Endothelial cell of umbilical vein (primary cell): ENCODE data around the gene PPP1R13B. TPM values are rescaled to one million over a fixed set of nuclear protein-coding genes. Genes with fewer than 3 reads are reported as not detected.

Experiments used
- BruUV-seq: library from RNA; stranded (reverse); fragments of 400-500 nt; replicated peaks from 2 replicates; lab custom pipeline; 2021; lab: Mats Ljungman, UMichigan
- CTCF ChIA-PET: fragments of 300-600, 350-600 bp; sonication (Branson Sonifier 250); formaldehyde crosslinking; loops from one replicate; lab custom pipeline; 2021; ENCODE audit warnings: antibody characterized with exemption, inconsistent platforms; lab: Charles Lee
- POLR2A ChIA-PET: fragments of 300-600, 350-600 bp; sonication (Branson Sonifier 250); formaldehyde crosslinking; loops from one replicate; lab custom pipeline; 2021; ENCODE audit warnings: antibody characterized with exemption, inconsistent platforms; lab: Charles Lee
- DNase-seq: peaks from one replicate; pipeline ENCODE4 v3.0.0-alpha.2; 2011; ENCODE audit warnings: low read depth, low spot score
- FAIRE-seq: peaks from 2 replicates; lab custom pipeline; 2011; peaks lifted over from hg19 to GRCh38; lab: Jason Lieb, UNC
- H2AFZ ChIP-seq: 2 replicates; pipeline ENCODE4 v1.6.0; 2012; ENCODE audit warnings: low read depth, low read length, control low read depth, inconsistent platforms
- H3K27ac ChIP-seq: 2 replicates; pipeline ENCODE4 v1.5.1; 2011; ENCODE audit warnings: low read depth, mild to moderate bottlenecking, control low read depth, low read length, moderate library complexity; ENCODE audit not compliant: insufficient read depth
- H3K27me3 ChIP-seq, 2 experiments: 2 replicates each; pipeline versions ENCODE4 v1.6.0 to v1.6.1; 2011; ENCODE audit warnings: low read length in 2 of 2, mixed read lengths in 1 of 2; ENCODE audit not compliant: control insufficient read depth in 2 of 2, insufficient read depth in 2 of 2
- H3K36me3 ChIP-seq, 2 experiments: 2 replicates in 1 of 2; 3 replicates in 1 of 2; pipeline ENCODE4 v1.5.1; 2011; ENCODE audit warnings: low read length in 2 of 2, mild to moderate bottlenecking in 1 of 2, moderate library complexity in 1 of 2; ENCODE audit not compliant: control insufficient read depth in 2 of 2, insufficient read depth in 2 of 2; ENCODE audit errors: extremely low read depth in 1 of 2
- H3K4me1 ChIP-seq: 3 replicates; pipeline ENCODE4 v1.5.1; 2011; ENCODE audit warnings: mild to moderate bottlenecking, low read length; ENCODE audit not compliant: control insufficient read depth, insufficient read depth; ENCODE audit errors: extremely low read depth
- H3K4me2 ChIP-seq: 2 replicates; pipeline ENCODE4 v1.6.1; 2011; ENCODE audit warnings: low read length, control low read depth, mixed read lengths; ENCODE audit not compliant: insufficient read depth
- H3K4me3 ChIP-seq, 3 experiments: fragments of 200-600 bp in 1 of 3; sonication (generic), shearing (Covaris generic) in 1 of 3; replicated peaks in 1 of 3; 2 replicates each; pipeline ENCODE4 v1.5.1; 2011 to 2016; ENCODE audit warnings: control low read depth in 3 of 3, low read length in 3 of 3, mild to moderate bottlenecking in 2 of 3, inconsistent platforms in 1 of 3, low read depth in 1 of 3, moderate library complexity in 1 of 3; ENCODE audit not compliant: insufficient read depth in 1 of 3
- H3K79me2 ChIP-seq: 2 replicates; pipeline ENCODE4 v1.6.0; 2012; ENCODE audit warnings: low read length, inconsistent platforms; ENCODE audit not compliant: control insufficient read depth, insufficient read depth
- H3K9ac ChIP-seq: replicated peaks from 2 replicates; pipeline ENCODE3; 2011; ENCODE audit warnings: low read length, control low read depth; ENCODE audit not compliant: insufficient read depth; ENCODE audit errors: extremely low read depth
- H3K9me1 ChIP-seq: replicated peaks from 3 replicates; pipeline ENCODE4 v1.6.0; 2011; ENCODE audit warnings: mild to moderate bottlenecking, low read length; ENCODE audit not compliant: control insufficient read depth, insufficient read depth; ENCODE audit errors: extremely low read depth
- H3K9me3 ChIP-seq: replicated peaks from 2 replicates; pipeline ENCODE4 v1.5.1; 2012; ENCODE audit warnings: low read length, inconsistent platforms; ENCODE audit not compliant: control insufficient read depth, insufficient read depth
- H4K20me1 ChIP-seq: replicated peaks from 2 replicates; pipeline ENCODE3; 2011; ENCODE audit warnings: mild to moderate bottlenecking, low read length; ENCODE audit not compliant: control insufficient read depth, insufficient read depth; ENCODE audit errors: extremely low read depth
- CTCF ChIP-seq, 2 donors: IDR thresholded peaks; 1 replicate in 1 of 2; 2 replicates in 1 of 2; pipeline ENCODE4 v1.5.1; 2011; ENCODE audit warnings: low read length in 2 of 2, mild to moderate bottlenecking in 2 of 2, moderate library complexity in 2 of 2, control low read depth in 1 of 2, inconsistent platforms in 1 of 2, low read depth in 1 of 2; ENCODE audit not compliant: insufficient read depth in 1 of 2; ENCODE audit errors: extremely low read depth in 1 of 2
- EZH2 ChIP-seq: IDR thresholded peaks from 2 replicates; pipeline ENCODE4 v1.6.1; 2012; ENCODE audit warnings: borderline replicate concordance, low read depth, mild to moderate bottlenecking, moderate library complexity, low read length, inconsistent platforms; ENCODE audit not compliant: severe bottlenecking
- FOS ChIP-seq: IDR thresholded peaks from 2 replicates; pipeline ENCODE4 v1.6.1; 2011; ENCODE audit warnings: mild to moderate bottlenecking, low read length, moderate library complexity, borderline replicate concordance; ENCODE audit not compliant: insufficient read depth
- GATA2 ChIP-seq: IDR thresholded peaks from 2 replicates; pipeline ENCODE4 v1.7.0; 2011; ENCODE audit warnings: low read depth, mild to moderate bottlenecking, moderate library complexity, mixed read lengths, low read length; ENCODE audit not compliant: insufficient read length, insufficient read depth
- MAX ChIP-seq: IDR thresholded peaks from 2 replicates; pipeline ENCODE4 v1.6.1; 2011; ENCODE audit not compliant: insufficient read depth, insufficient read length
- MYC ChIP-seq: IDR thresholded peaks from one replicate; pipeline ENCODE4 v1.6.1; 2011; ENCODE audit warnings: mild to moderate bottlenecking, low read depth, low read length
- POLR2A ChIP-seq: IDR thresholded peaks from 2 replicates; pipeline ENCODE4 v1.6.1; 2012; ENCODE audit warnings: low read depth, mild to moderate bottlenecking, control low read depth, low read length
- POLR2AphosphoS5 ChIP-seq: IDR thresholded peaks from 2 replicates; pipeline ENCODE4 v1.6.1; 2012; ENCODE audit warnings: low read depth, mild to moderate bottlenecking, control low read depth, low read length, moderate library complexity; ENCODE audit not compliant: insufficient read depth
- dilution Hi-C: fragments of 300-500 bp; cut with MboI; formaldehyde crosslinking; loops from one replicate; pipeline ENCODE4 v1.15.0; 2019; ENCODE audit warnings: low sequenced_read_pairs; ENCODE audit not compliant: extremely low pct_ligation_motif_present
- intact Hi-C: fragments of 100-400 bp; cut with micrococcal nuclease; formaldehyde crosslinking; loops from one replicate; pipeline ENCODE4 v1.10.0; 2022
- polyA plus RNA-seq, 4 experiments: library from polyadenylated mRNA; depleted of rRNA in 3 of 4; stranded (reverse) in 3 of 4; unstranded in 1 of 4; fragments of >200 nt; gene quantifications; 2 replicates each; pipeline versions ENCODE4 v1.2.1 to v1.2.3, GENCODE V29; 2011 to 2012; ENCODE audit warnings: missing spikeins in 1 of 4
- total RNA-seq: library from RNA; stranded (reverse); gene quantifications from 2 replicates; pipeline ENCODE4 v1.2.3, GENCODE V29; 2021

The PPP1R13B gene
- total and polyA plus RNA-seq, 2 donors (not counting 3 experiments of a cell fraction or from before 2014, with no cell fraction given), result 10.0 to 30.0 TPM

GRCh38 chr14:103741876-103742275 lies 105.5 kb downstream of the PPP1R13B start:
- H3K9ac ChIP-seq, result no peak overlapping the region
- peaks cover 14% of the 10 kb centered on the region for H3K4me1 ChIP-seq
- H3K4me3 ChIP-seq, result no peak overlapping the region
- DNase-seq, result no peak
- no peak overlapping the region for H3K27ac ChIP-seq
- POLR2A ChIA-PET, result no interaction called here
- BruUV-seq, result TSS peak; percentile 27
- H3K9me1 ChIP-seq, result no peaks in the 10 kb centered on the region
- no peaks in the 10 kb centered on the region for H4K20me1 ChIP-seq
- peaks cover 0 to 29% of the 10 kb centered on the region in 2 experiments for H3K36me3 ChIP-seq
- no peaks in the 10 kb centered on the region for H3K9me3 ChIP-seq
- H3K27me3 ChIP-seq, result no peaks in the 10 kb centered on the region
- H3K79me2 ChIP-seq, result no peaks in the 10 kb centered on the region
- intact Hi-C loops, result no loop called here
- TF ChIP-seq MAX (no peak), POLR2AphosphoS5 (no peak), EZH2 (no peak), POLR2A (no peak), MYC (no peak), GATA2 (no peak), CTCF (IDR thresholded peaks at IDR 0.05; ENCODE audit: extremely low read depth in 1 of 2, insufficient read depth in 1 of 2, low read depth in 1 of 2, low read length in 2 of 2) (no peak), FOS (no peak)
- CTCF ChIA-PET, result interaction anchor here (0.6 to 1.1 kb wide), 3 partner anchors 50 to 178 kb away, joined by 3 to 6 read pairs (median 3); no protein-coding TSS in a partner anchor
- dilution Hi-C loops, result no loop called here
- no peak overlapping the region for H2AFZ ChIP-seq
- peak overlapping the region; percentile 9 for H3K4me2 ChIP-seq
- no peak for FAIRE-seq
